Mammary epithelial cell (primary cell): ENCODE results near the gene RCL1.

Experiments used
- EZH2 ChIP-seq: IDR thresholded peaks from 2 replicates; pipeline ENCODE4 v1.6.1; 2012; ENCODE audit warnings: low read length, inconsistent platforms, borderline replicate concordance
- TF ChIP-seq, protein P1 (sequence below), 2 donors: IDR thresholded peaks in 1 of 2; conservative IDR thresholded peaks in 1 of 2; 2 replicates each; pipeline ENCODE4 v1.5.1; 2011 to 2012; ENCODE audit warnings: inconsistent platforms in 2 of 2, low read length in 2 of 2, mild to moderate bottlenecking in 2 of 2, control low read depth in 1 of 2, low read depth in 1 of 2; ENCODE audit not compliant: insufficient read depth in 1 of 2; ENCODE audit errors: extremely low read depth in 1 of 2

GRCh38 chr9:4828761-4829160, 36.0 kb downstream of the RCL1 start:
- TF ChIP-seq, protein P1, sequence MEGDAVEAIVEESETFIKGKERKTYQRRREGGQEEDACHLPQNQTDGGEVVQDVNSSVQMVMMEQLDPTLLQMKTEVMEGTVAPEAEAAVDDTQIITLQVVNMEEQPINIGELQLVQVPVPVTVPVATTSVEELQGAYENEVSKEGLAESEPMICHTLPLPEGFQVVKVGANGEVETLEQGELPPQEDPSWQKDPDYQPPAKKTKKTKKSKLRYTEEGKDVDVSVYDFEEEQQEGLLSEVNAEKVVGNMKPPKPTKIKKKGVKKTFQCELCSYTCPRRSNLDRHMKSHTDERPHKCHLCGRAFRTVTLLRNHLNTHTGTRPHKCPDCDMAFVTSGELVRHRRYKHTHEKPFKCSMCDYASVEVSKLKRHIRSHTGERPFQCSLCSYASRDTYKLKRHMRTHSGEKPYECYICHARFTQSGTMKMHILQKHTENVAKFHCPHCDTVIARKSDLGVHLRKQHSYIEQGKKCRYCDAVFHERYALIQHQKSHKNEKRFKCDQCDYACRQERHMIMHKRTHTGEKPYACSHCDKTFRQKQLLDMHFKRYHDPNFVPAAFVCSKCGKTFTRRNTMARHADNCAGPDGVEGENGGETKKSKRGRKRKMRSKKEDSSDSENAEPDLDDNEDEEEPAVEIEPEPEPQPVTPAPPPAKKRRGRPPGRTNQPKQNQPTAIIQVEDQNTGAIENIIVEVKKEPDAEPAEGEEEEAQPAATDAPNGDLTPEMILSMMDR (conservative IDR thresholded peaks at IDR 0.05 in 1 of 2, IDR thresholded peaks at IDR 0.05 in 1 of 2; ENCODE audit: extremely low read depth in 1 of 2, insufficient read depth in 1 of 2, low read depth in 1 of 2, low read length in 2 of 2), result no peak
- no peak for TF ChIP-seq EZH2
